ENCODE data around the gene FGFR2.

DNA sequence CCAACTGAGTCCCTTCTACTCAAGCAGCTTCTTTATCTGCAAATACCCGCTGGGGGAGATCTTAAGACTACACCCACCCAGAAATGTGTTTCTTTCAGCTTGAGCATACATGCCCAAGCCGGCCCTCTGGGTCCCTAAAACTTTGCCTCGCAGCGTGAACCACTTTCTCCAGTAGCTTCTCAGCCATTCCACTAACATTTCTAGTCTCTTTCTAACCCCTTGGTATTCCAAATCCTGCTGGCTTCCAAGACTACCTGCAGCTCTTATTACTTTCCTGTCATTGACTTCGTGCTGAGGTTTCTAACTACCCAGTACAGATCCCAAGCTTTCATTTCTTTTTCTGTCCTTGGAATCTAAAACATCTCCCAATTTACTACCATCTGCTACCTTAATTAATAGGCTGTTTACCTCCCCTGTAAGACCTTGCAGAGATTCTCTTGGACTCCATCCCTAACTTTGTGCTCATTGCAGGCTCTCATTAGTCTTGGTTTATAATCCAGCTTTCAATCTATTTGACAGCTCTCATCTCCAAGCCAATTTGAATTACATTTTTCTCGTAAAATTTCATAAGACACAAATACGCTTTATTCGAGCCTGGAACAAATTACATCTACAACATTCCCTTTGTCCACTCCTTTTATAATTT, 153.6 kb downstream of the FGFR2 start:
- TF ChIP-seq, protein P1, sequence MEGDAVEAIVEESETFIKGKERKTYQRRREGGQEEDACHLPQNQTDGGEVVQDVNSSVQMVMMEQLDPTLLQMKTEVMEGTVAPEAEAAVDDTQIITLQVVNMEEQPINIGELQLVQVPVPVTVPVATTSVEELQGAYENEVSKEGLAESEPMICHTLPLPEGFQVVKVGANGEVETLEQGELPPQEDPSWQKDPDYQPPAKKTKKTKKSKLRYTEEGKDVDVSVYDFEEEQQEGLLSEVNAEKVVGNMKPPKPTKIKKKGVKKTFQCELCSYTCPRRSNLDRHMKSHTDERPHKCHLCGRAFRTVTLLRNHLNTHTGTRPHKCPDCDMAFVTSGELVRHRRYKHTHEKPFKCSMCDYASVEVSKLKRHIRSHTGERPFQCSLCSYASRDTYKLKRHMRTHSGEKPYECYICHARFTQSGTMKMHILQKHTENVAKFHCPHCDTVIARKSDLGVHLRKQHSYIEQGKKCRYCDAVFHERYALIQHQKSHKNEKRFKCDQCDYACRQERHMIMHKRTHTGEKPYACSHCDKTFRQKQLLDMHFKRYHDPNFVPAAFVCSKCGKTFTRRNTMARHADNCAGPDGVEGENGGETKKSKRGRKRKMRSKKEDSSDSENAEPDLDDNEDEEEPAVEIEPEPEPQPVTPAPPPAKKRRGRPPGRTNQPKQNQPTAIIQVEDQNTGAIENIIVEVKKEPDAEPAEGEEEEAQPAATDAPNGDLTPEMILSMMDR (IDR thresholded peaks at IDR 0.05; ENCODE audit: insufficient read depth, low read depth, low read length): no peak
- no peak for TF ChIP-seq EZH2 (IDR thresholded peaks at IDR 0.05; ENCODE audit: insufficient read depth, low read length)

All from astrocyte (in vitro differentiated cells and primary cell).